ENCODE data around the gene FGL2. TPM values are rescaled to one million over a fixed set of nuclear protein-coding genes. Genes with fewer than 3 reads are reported as not detected.
"Not testable (repeated sequence)": the region's sequence is repeated elsewhere in the genome, so short reads cannot be mapped to it uniquely, and the experiment has no call there.

The FGL2 gene
- polyA plus RNA-seq, 3 donors, result 238 to 775 (median 774) TPM

DNA sequence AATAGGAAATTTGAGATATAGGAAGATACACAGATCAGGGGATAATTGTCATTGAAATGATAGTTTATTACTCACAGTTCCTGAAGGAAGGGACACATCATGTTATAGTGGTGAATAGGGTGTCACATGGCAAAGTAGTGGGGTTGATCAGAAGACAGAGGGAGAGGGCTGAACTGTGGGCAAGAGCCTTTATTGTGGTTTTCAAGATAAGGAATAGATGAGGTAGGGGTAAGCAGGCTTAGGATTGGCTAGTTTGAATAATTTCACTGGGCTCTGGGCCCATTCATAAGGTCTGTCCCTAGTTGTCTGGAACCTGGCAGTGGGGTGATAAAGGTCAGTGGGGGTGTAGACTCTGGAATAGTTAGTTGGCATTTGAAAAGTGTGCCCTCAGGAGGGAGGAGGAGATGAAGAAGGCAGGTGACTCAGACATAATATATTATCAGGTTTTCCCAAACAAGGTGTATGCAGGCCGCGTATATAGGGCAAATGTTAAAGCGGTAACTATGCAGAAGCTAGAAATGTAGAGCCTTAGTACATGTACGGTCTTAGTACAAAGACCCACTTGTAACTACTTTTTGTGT is 18.5 kb downstream of the FGL2 start:
- H3K36me3 ChIP-seq (replicated peaks in 1 of 2; ENCODE audit: control insufficient read depth in 1 of 2, insufficient read depth in 2 of 2, low read length in 2 of 2), result no peaks in the 10 kb centered on the region
- no peak overlapping the region for H3K9ac ChIP-seq (ENCODE audit: insufficient read depth, low read length, poor library complexity, severe bottlenecking)
- Mint-ChIP-seq H3K4me1 (peaks cover 39% of the 10 kb centered on the region), H3K36me3 (peaks cover 5% of the 10 kb centered on the region in 2 donors), H3K27me3 (ENCODE audit: low read depth in 3 of 3) (peaks cover 0 to 2% (median 0%) of the 10 kb centered on the region in 3 donors), H3K4me3 (no peak overlapping the region), H3K9me3 (peaks cover 0 to 5% (median 3%) of the 10 kb centered on the region in 7 donors), H3K27ac (no peak overlapping the region)
- H3K79me2 ChIP-seq (ENCODE audit: insufficient read depth, low read length), result no peaks in the 10 kb centered on the region
- no peaks in the 10 kb centered on the region for H3K9me3 ChIP-seq (replicated peaks in 1 of 2; ENCODE audit: control insufficient read depth in 1 of 2, insufficient read depth in 1 of 2, low read length in 2 of 2)
- no peaks in the 10 kb centered on the region for H3K27me3 ChIP-seq (ENCODE audit: control insufficient read depth in 2 of 2, insufficient read depth in 2 of 2, low read length in 2 of 2)
- no peak overlapping the region for H3K4me3 ChIP-seq (replicated peaks in 1 of 3; ENCODE audit: low read depth in 2 of 3, low read length in 3 of 3)
- no peak overlapping the region for H3K27ac ChIP-seq (ENCODE audit: low read depth in 1 of 2, low read length in 2 of 2)
- TF ChIP-seq, protein P1, sequence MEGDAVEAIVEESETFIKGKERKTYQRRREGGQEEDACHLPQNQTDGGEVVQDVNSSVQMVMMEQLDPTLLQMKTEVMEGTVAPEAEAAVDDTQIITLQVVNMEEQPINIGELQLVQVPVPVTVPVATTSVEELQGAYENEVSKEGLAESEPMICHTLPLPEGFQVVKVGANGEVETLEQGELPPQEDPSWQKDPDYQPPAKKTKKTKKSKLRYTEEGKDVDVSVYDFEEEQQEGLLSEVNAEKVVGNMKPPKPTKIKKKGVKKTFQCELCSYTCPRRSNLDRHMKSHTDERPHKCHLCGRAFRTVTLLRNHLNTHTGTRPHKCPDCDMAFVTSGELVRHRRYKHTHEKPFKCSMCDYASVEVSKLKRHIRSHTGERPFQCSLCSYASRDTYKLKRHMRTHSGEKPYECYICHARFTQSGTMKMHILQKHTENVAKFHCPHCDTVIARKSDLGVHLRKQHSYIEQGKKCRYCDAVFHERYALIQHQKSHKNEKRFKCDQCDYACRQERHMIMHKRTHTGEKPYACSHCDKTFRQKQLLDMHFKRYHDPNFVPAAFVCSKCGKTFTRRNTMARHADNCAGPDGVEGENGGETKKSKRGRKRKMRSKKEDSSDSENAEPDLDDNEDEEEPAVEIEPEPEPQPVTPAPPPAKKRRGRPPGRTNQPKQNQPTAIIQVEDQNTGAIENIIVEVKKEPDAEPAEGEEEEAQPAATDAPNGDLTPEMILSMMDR (IDR thresholded peaks at IDR 0.05), result no peak
- no CpG with 5 or more reads among the region's 4 CpGs for WGBS (ENCODE audit: insufficient coverage)
- H3K4me2 ChIP-seq (replicated peaks; ENCODE audit: extremely low read depth, low read length, poor library complexity, severe bottlenecking), result no peak overlapping the region
- no peak for DNase-seq
- intact Hi-C loops (cut with micrococcal nuclease), result no loop called here
- no peaks in the 10 kb centered on the region for H4K20me1 ChIP-seq (ENCODE audit: insufficient read depth, low read length)
- H3K4me1 ChIP-seq (ENCODE audit: control insufficient read depth in 1 of 2, insufficient read depth in 2 of 2, low read length in 2 of 2), result peaks cover 34 to 42% of the 10 kb centered on the region in 2 donors
- no peak overlapping the region for H2AFZ ChIP-seq (ENCODE audit: insufficient read depth, low read depth, low read length, poor library complexity, severe bottlenecking)

DNA sequence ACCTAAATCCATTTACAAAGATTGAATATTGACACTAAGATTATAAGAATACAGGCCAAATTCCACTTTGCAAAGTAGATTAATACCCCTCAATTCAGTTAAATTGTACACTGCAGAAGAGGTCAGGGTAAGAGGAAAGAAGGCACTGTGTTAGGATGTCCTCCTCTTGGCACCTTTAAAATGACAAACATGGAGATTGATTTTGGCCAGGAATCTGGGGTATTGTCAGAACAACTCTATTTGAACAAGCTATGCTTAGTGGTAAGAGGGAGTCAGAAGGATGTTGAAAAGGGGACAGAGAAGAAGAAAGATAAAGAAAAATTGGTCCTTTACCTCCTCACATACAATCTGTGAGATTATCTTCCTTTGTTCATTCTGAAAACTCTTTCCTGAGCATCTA is 21.6 kb downstream of the FGL2 start:
- H3K4me3 Mint-ChIP-seq; H3K4me3 ChIP-seq (replicated peaks in 1 of 3; ENCODE audit: low read depth in 2 of 3, low read length in 3 of 3); DNase-seq; intact Hi-C loops (cut with micrococcal nuclease); H3K9ac ChIP-seq (ENCODE audit: insufficient read depth, low read length, poor library complexity, severe bottlenecking); H3K27me3 ChIP-seq (ENCODE audit: control insufficient read depth in 2 of 2, insufficient read depth in 2 of 2, low read length in 2 of 2); H3K27ac Mint-ChIP-seq; H3K27ac ChIP-seq (ENCODE audit: low read depth in 1 of 2, low read length in 2 of 2); H3K4me2 ChIP-seq (replicated peaks; ENCODE audit: extremely low read depth, low read length, poor library complexity, severe bottlenecking); H3K9me3 ChIP-seq (replicated peaks in 1 of 2; ENCODE audit: control insufficient read depth in 1 of 2, insufficient read depth in 1 of 2, low read length in 2 of 2); H3K79me2 ChIP-seq (ENCODE audit: insufficient read depth, low read length); H3K36me3 Mint-ChIP-seq; H3K9me3 Mint-ChIP-seq; H3K27me3 Mint-ChIP-seq (ENCODE audit: low read depth in 3 of 3); H4K20me1 ChIP-seq (ENCODE audit: insufficient read depth, low read length); H2AFZ ChIP-seq (ENCODE audit: insufficient read depth, low read depth, low read length, poor library complexity, severe bottlenecking); H3K36me3 ChIP-seq (replicated peaks in 1 of 2; ENCODE audit: control insufficient read depth in 1 of 2, insufficient read depth in 2 of 2, low read length in 2 of 2): not testable (repeated sequence)
- peaks cover 26% of the 10 kb centered on the region for H3K4me1 Mint-ChIP-seq
- H3K4me1 ChIP-seq (ENCODE audit: control insufficient read depth in 1 of 2, insufficient read depth in 2 of 2, low read length in 2 of 2), result peaks cover 17 to 24% of the 10 kb centered on the region in 2 donors

DNA sequence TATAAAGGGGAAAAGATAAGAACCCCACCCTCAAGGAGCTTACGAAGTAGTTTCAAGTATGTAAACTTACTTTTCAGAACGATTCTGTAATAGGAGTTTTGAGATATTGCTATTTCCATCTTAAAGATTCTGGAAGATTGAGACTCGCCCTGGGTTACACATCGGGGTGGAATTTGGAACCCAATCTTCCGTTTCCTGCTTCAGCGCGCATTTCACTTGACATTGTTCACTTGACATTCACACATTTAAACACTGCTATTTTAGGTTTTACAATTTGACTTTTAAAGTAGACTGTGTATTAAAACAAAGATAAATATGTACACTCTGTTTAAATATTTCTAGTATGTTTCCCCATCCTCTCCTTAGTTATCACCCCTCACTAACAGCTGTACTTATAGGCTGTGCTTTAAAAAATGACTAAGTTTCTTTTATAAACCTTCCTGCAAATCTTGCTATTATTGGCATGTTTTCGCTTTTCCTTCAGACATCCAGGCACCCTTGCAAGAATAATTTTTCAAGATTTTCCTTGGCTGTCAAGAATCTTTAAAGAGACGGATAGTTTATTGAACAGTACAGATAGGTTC is 22.2 kb downstream of the FGL2 start:
- H3K9me3 Mint-ChIP-seq; H3K9me3 ChIP-seq (replicated peaks in 1 of 2; ENCODE audit: control insufficient read depth in 1 of 2, insufficient read depth in 1 of 2, low read length in 2 of 2); H4K20me1 ChIP-seq (ENCODE audit: insufficient read depth, low read length); H3K36me3 ChIP-seq (replicated peaks in 1 of 2; ENCODE audit: control insufficient read depth in 1 of 2, insufficient read depth in 2 of 2, low read length in 2 of 2); DNase-seq; H2AFZ ChIP-seq (ENCODE audit: insufficient read depth, low read depth, low read length, poor library complexity, severe bottlenecking); H3K4me2 ChIP-seq (replicated peaks; ENCODE audit: extremely low read depth, low read length, poor library complexity, severe bottlenecking); H3K27me3 Mint-ChIP-seq (ENCODE audit: low read depth in 3 of 3); H3K36me3 Mint-ChIP-seq; H3K4me3 Mint-ChIP-seq; H3K79me2 ChIP-seq (ENCODE audit: insufficient read depth, low read length); intact Hi-C loops (cut with micrococcal nuclease); H3K4me3 ChIP-seq (replicated peaks in 1 of 3; ENCODE audit: low read depth in 2 of 3, low read length in 3 of 3); H3K27ac Mint-ChIP-seq; H3K9ac ChIP-seq (ENCODE audit: insufficient read depth, low read length, poor library complexity, severe bottlenecking); H3K27ac ChIP-seq (ENCODE audit: low read depth in 1 of 2, low read length in 2 of 2); H3K27me3 ChIP-seq (ENCODE audit: control insufficient read depth in 2 of 2, insufficient read depth in 2 of 2, low read length in 2 of 2): not testable (repeated sequence)
- H3K4me1 Mint-ChIP-seq, result peaks cover 19% of the 10 kb centered on the region
- no CpG with 5 or more reads among the region's 9 CpGs for WGBS (ENCODE audit: insufficient coverage)
- peaks cover 11 to 18% of the 10 kb centered on the region in 2 donors for H3K4me1 ChIP-seq (ENCODE audit: control insufficient read depth in 1 of 2, insufficient read depth in 2 of 2, low read length in 2 of 2)

DNA sequence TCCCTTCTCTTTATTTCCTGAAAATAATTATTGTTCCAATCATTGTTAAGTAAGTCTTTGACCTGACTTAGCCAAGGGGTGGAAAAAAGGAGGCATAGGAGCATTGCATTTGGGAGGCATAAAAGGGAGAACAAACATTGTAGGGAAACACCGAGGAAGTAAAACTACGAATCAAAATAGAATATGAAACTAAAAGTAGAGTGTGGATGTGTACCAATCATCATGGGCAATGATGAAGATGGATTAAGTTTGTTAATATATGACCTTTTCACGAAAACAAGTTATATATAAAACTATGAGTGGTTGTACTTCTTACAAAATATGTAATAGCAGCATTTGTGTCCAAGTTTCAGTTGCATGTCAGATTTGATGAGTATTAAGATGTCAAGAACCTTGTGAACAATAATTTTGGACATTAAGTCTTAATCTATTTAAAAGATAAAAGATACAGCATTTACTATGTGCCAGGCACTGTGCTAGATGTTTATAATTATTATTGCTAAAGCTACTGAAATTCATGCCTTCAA is 24.3 kb downstream of the FGL2 start:
- H3K27ac Mint-ChIP-seq, result peak overlapping the region in 2 of 7 donors; percentile 32 to 76
- H3K9me3 ChIP-seq (replicated peaks in 1 of 2; ENCODE audit: control insufficient read depth in 1 of 2, insufficient read depth in 1 of 2, low read length in 2 of 2); H3K9ac ChIP-seq (ENCODE audit: insufficient read depth, low read length, poor library complexity, severe bottlenecking); H2AFZ ChIP-seq (ENCODE audit: insufficient read depth, low read depth, low read length, poor library complexity, severe bottlenecking); H3K4me3 Mint-ChIP-seq; H3K4me2 ChIP-seq (replicated peaks; ENCODE audit: extremely low read depth, low read length, poor library complexity, severe bottlenecking); H4K20me1 ChIP-seq (ENCODE audit: insufficient read depth, low read length); H3K79me2 ChIP-seq (ENCODE audit: insufficient read depth, low read length); H3K4me3 ChIP-seq (replicated peaks in 1 of 3; ENCODE audit: low read depth in 2 of 3, low read length in 3 of 3); H3K27me3 ChIP-seq (ENCODE audit: control insufficient read depth in 2 of 2, insufficient read depth in 2 of 2, low read length in 2 of 2); H3K36me3 Mint-ChIP-seq; H3K36me3 ChIP-seq (replicated peaks in 1 of 2; ENCODE audit: control insufficient read depth in 1 of 2, insufficient read depth in 2 of 2, low read length in 2 of 2); H3K27me3 Mint-ChIP-seq (ENCODE audit: low read depth in 3 of 3); H3K9me3 Mint-ChIP-seq; DNase-seq; intact Hi-C loops (cut with micrococcal nuclease): not testable (repeated sequence)
- Histone ChIP-seq H3K27ac (ENCODE audit: low read depth in 1 of 2, low read length in 2 of 2) (peak overlapping the region in 1 of 2 donors; percentile 41), H3K4me1 (ENCODE audit: control insufficient read depth in 1 of 2, insufficient read depth in 2 of 2, low read length in 2 of 2) (peaks cover 9 to 12% of the 10 kb centered on the region in 2 donors)
- peaks cover 21% of the 10 kb centered on the region for H3K4me1 Mint-ChIP-seq
- no CpG with 5 or more reads among the region's 3 CpGs for WGBS (ENCODE audit: insufficient coverage)

Measured in CD14-positive monocyte (primary cell).